Mesenchymal stem cell (in vitro differentiated cells and primary cell): Measurements from ENCODE around the gene SOCS6.

Experiments used
- DNase-seq: peaks from one replicate; pipeline ENCODE4 v3.0.0-alpha.2; 2013
- H2AFZ ChIP-seq: one replicate; pipeline ENCODE4 v1.6.1; 2013; ENCODE audit warnings: low read depth, mild to moderate bottlenecking, control low read depth, inconsistent platforms, low read length, moderate library complexity
- H2AK5ac ChIP-seq: 2 replicates; pipeline ENCODE4 v1.6.1; 2013; ENCODE audit warnings: low read length, moderate library complexity, mild to moderate bottlenecking, inconsistent platforms; ENCODE audit not compliant: severe bottlenecking
- H2BK120ac ChIP-seq: one replicate; pipeline ENCODE4 v1.6.1; 2013; ENCODE audit warnings: low read depth, mild to moderate bottlenecking, inconsistent platforms, low read length, moderate library complexity
- H2BK12ac ChIP-seq, 2 experiments: one replicate each; pipeline ENCODE4 v1.6.1; 2013; ENCODE audit warnings: inconsistent platforms in 2 of 2, low read length in 2 of 2, mild to moderate bottlenecking in 2 of 2, moderate library complexity in 2 of 2, control low read depth in 1 of 2
- H2BK15ac ChIP-seq: one replicate; pipeline ENCODE4 v1.6.1; 2013; ENCODE audit warnings: mild to moderate bottlenecking, low read depth, inconsistent platforms; ENCODE audit not compliant: poor library complexity, severe bottlenecking
- H2BK5ac ChIP-seq: 2 replicates; pipeline ENCODE4 v1.6.1; 2013; ENCODE audit warnings: low read depth, mild to moderate bottlenecking, low read length, control low read depth, inconsistent platforms; ENCODE audit not compliant: poor library complexity, severe bottlenecking
- H3K14ac ChIP-seq, 2 experiments: one replicate each; pipeline ENCODE4 v1.6.1; 2013; ENCODE audit warnings: inconsistent platforms in 2 of 2, low read length in 2 of 2, control low read depth in 1 of 2, mild to moderate bottlenecking in 1 of 2, moderate library complexity in 1 of 2
- H3K18ac ChIP-seq, 2 experiments: one replicate each; pipeline ENCODE4 v1.6.1; 2013; ENCODE audit warnings: inconsistent platforms in 2 of 2, low read length in 2 of 2, control low read depth in 1 of 2, low read depth in 1 of 2, mild to moderate bottlenecking in 1 of 2
- H3K23ac ChIP-seq, 2 experiments: one replicate each; pipeline ENCODE4 v1.6.1; 2013; ENCODE audit warnings: inconsistent platforms in 2 of 2, low read length in 2 of 2, mild to moderate bottlenecking in 2 of 2, moderate library complexity in 2 of 2, control low read depth in 1 of 2
- H3K27ac ChIP-seq: 2 replicates; pipeline ENCODE4 v1.5.1; 2013; ENCODE audit warnings: mild to moderate bottlenecking, moderate library complexity, low read length, control low read depth, inconsistent platforms; ENCODE audit not compliant: poor library complexity, severe bottlenecking
- H3K27me3 ChIP-seq, 2 experiments: 2 replicates each; pipeline versions ENCODE4 v1.6.1 to v1.7.0; 2013; ENCODE audit warnings: low read length in 2 of 2, mild to moderate bottlenecking in 2 of 2, moderate library complexity in 2 of 2, control low read depth in 1 of 2, inconsistent platforms in 1 of 2; ENCODE audit not compliant: control insufficient read depth in 1 of 2, insufficient read depth in 1 of 2
- H3K36me3 ChIP-seq, 2 experiments: 2 replicates each; pipeline versions ENCODE4 v1.6.1 to v1.7.0; 2013; ENCODE audit warnings: low read length in 2 of 2, control low read depth in 1 of 2, inconsistent platforms in 1 of 2, low read depth in 1 of 2, mild to moderate bottlenecking in 1 of 2; ENCODE audit not compliant: insufficient read depth in 2 of 2, control insufficient read depth in 1 of 2
- H3K4ac ChIP-seq, 2 experiments: one replicate each; pipeline ENCODE4 v1.6.1; 2013; ENCODE audit warnings: inconsistent platforms in 2 of 2, low read length in 2 of 2, mild to moderate bottlenecking in 2 of 2, moderate library complexity in 2 of 2, control low read depth in 1 of 2, low read depth in 1 of 2
- H3K4me1 ChIP-seq: 2 replicates; pipeline ENCODE4 v1.6.1; 2013; ENCODE audit warnings: low read depth, low read length, control low read depth; ENCODE audit not compliant: control insufficient read depth, insufficient read depth
- H3K4me2 ChIP-seq: 2 replicates; pipeline ENCODE4 v1.6.1; 2013; ENCODE audit warnings: low read length, mild to moderate bottlenecking, inconsistent platforms; ENCODE audit not compliant: poor library complexity, severe bottlenecking
- H3K4me3 ChIP-seq, 2 experiments: 2 replicates each; pipeline versions ENCODE4 v1.5.1 to v1.7.0; 2013; ENCODE audit warnings: low read length in 2 of 2, mild to moderate bottlenecking in 2 of 2, control low read depth in 1 of 2, low read depth in 1 of 2; ENCODE audit not compliant: insufficient read depth in 1 of 2
- H3K79me1 ChIP-seq: replicated peaks from 2 replicates; pipeline ENCODE4 v1.6.1; 2013; ENCODE audit warnings: mild to moderate bottlenecking, control low read depth, low read length, inconsistent platforms; ENCODE audit not compliant: poor library complexity, severe bottlenecking
- H3K9ac ChIP-seq: 2 replicates; pipeline ENCODE4 v1.7.0; 2013; ENCODE audit warnings: mild to moderate bottlenecking, low read length, moderate library complexity
- H3K9me3 ChIP-seq: 2 replicates; pipeline ENCODE4 v1.7.0; 2013; ENCODE audit warnings: mild to moderate bottlenecking, low read length; ENCODE audit not compliant: control insufficient read depth
- H4K8ac ChIP-seq: one replicate; pipeline ENCODE4 v1.6.1; 2013; ENCODE audit warnings: inconsistent platforms, mild to moderate bottlenecking, low read length, moderate library complexity
- H4K91ac ChIP-seq: one replicate; pipeline ENCODE4 v1.6.1; 2013; ENCODE audit warnings: mild to moderate bottlenecking, low read length, inconsistent platforms
- WGBS: methylation state at CpG from one replicate; pipeline ENCODE4 v1.1.7; 2013; ENCODE audit warnings: mixed read lengths; 5-methylcytosine and 5-hydroxymethylcytosine counted together

Gene SOCS6

GRCh38 chr18:70313640-70314039 is 24.8 kb downstream of the SOCS6 start:
- H3K9ac ChIP-seq, result no peak overlapping the region
- H3K79me1 ChIP-seq, result no peaks in the 10 kb centered on the region
- no peak overlapping the region for H3K23ac ChIP-seq
- no peak overlapping the region for H4K8ac ChIP-seq
- H3K4me2 ChIP-seq, result no peak overlapping the region
- no peaks in the 10 kb centered on the region for H3K27me3 ChIP-seq
- no peak overlapping the region for H2BK12ac ChIP-seq
- H2BK15ac ChIP-seq, result no peak overlapping the region
- H3K4me3 ChIP-seq, result no peak overlapping the region
- no peak overlapping the region for H3K18ac ChIP-seq
- whole genome bisulfite sequencing, result 100% methylated on average over 3 of the region's 3 CpGs
- no peak overlapping the region for H2AK5ac ChIP-seq
- peaks cover 0 to 4% of the 10 kb centered on the region in 2 experiments for H3K36me3 ChIP-seq
- no peak overlapping the region for H4K91ac ChIP-seq
- no peaks in the 10 kb centered on the region for H3K4me1 ChIP-seq
- H2AFZ ChIP-seq, result no peak overlapping the region
- no peaks in the 10 kb centered on the region for H3K9me3 ChIP-seq
- no peak overlapping the region for H3K27ac ChIP-seq
- no peak for DNase-seq
- H2BK120ac ChIP-seq, result no peak overlapping the region
- H2BK5ac ChIP-seq, result no peak overlapping the region
- H3K4ac ChIP-seq, result no peak overlapping the region
- H3K14ac ChIP-seq, result no peak overlapping the region

DNA sequence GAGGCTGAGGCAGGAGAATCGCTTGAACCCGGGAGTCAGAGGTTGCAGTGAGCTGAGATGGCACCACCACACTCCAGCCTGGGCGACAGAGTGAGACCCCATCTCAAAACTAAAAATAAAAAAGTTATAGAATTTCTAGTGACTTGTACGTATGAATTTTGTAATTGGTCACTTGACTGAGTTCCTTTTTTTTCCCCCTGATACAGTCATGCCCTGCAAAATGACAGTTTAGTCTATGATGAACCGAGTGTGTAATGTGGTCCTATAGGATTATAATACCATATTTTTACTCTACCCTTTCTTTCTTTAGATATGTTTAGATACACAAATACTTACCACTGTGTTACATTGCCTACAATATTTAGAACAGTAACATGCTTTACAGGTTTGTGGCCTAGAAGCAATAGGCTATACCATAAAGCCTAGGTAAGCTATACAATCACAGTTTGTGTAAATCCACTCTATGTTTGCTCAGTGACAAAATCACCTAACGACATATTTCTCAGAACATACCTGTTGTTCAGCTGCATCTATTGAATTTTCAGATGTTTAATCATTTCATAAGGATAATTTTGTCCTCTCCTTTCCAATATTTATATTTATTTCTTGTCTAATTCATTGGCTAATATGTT is 25.4 kb downstream of the SOCS6 start:
- Histone ChIP-seq H3K14ac (no peak overlapping the region), H2AFZ (no peak overlapping the region), H2BK120ac (no peak overlapping the region), H4K8ac (no peak overlapping the region), H3K27me3 (no peaks in the 10 kb centered on the region), H3K4me3 (no peak overlapping the region), H3K4me1 (no peaks in the 10 kb centered on the region), H2BK15ac (no peak overlapping the region), H3K23ac (no peak overlapping the region), H3K9ac (no peak overlapping the region), H2BK5ac (no peak overlapping the region), H3K36me3 (peaks cover 0 to 8% of the 10 kb centered on the region in 2 experiments), H3K9me3 (no peaks in the 10 kb centered on the region), H4K91ac (no peak overlapping the region), H2BK12ac (no peak overlapping the region), H3K27ac (no peak overlapping the region), H3K4ac (no peak overlapping the region), H2AK5ac (no peak overlapping the region), H3K4me2 (no peak overlapping the region), H3K79me1 (no peaks in the 10 kb centered on the region), H3K18ac (no peak overlapping the region)
- 95% methylated on average over 2 of the region's 6 CpGs for WGBS
- DNase-seq, result no peak

- Histone ChIP-seq H3K4me2 (no peak overlapping the region), H3K18ac (no peak overlapping the region), H2BK15ac (no peak overlapping the region), H3K9ac (no peak overlapping the region), H2AFZ (no peak overlapping the region), H3K23ac (no peak overlapping the region), H4K8ac (no peak overlapping the region), H3K36me3 (peaks cover 0 to 10% of the 10 kb centered on the region in 2 experiments), H4K91ac (no peak overlapping the region), H3K9me3 (no peaks in the 10 kb centered on the region), H2BK5ac (no peak overlapping the region), H3K27me3 (no peaks in the 10 kb centered on the region), H3K4me1 (peaks cover 4% of the 10 kb centered on the region), H2BK120ac (no peak overlapping the region), H3K4me3 (no peak overlapping the region), H2AK5ac (no peak overlapping the region), H3K79me1 (no peaks in the 10 kb centered on the region), H3K14ac (no peak overlapping the region), H3K4ac (no peak overlapping the region), H3K27ac (no peak overlapping the region), H2BK12ac (no peak overlapping the region)
- 100% methylated on average over 1 of the region's 4 CpGs for WGBS
- no peak for DNase-seq
Observed at GRCh38 chr18:70319187-70319586, 30.3 kb downstream of the SOCS6 start.

- peaks cover 14 to 29% of the 10 kb centered on the region in 2 experiments for H3K36me3 ChIP-seq
- H3K4ac ChIP-seq, result no peak overlapping the region
- H2AFZ ChIP-seq, result no peak overlapping the region
- H4K8ac ChIP-seq, result no peak overlapping the region
- H3K4me1 ChIP-seq, result peaks cover 4% of the 10 kb centered on the region
- H3K79me1 ChIP-seq, result peaks cover 14% of the 10 kb centered on the region
- WGBS, result no CpG with 5 or more reads among the region's 2 CpGs
- H3K27me3 ChIP-seq, result no peaks in the 10 kb centered on the region
- no peak overlapping the region for H3K4me3 ChIP-seq
- H2BK15ac ChIP-seq, result no peak overlapping the region
- H3K9ac ChIP-seq, result no peak overlapping the region
- H3K18ac ChIP-seq, result no peak overlapping the region
- H3K9me3 ChIP-seq, result no peaks in the 10 kb centered on the region
- H3K23ac ChIP-seq, result no peak overlapping the region
- H2BK5ac ChIP-seq, result no peak overlapping the region
- no peak overlapping the region for H3K27ac ChIP-seq
- H3K14ac ChIP-seq, result no peak overlapping the region
- DNase-seq, result no peak
- no peak overlapping the region for H2BK12ac ChIP-seq
- no peak overlapping the region for H3K4me2 ChIP-seq
- no peak overlapping the region for H2AK5ac ChIP-seq
- no peak overlapping the region for H2BK120ac ChIP-seq
- H4K91ac ChIP-seq, result no peak overlapping the region
Observed at GRCh38 chr18:70321616-70322015, 32.8 kb downstream of the SOCS6 start.
